Stimulated activated CD4-positive, alpha-beta T cell treated with anti-CD3 and anti-CD28 coated beads, Interleukin-2, amount 100 ng/mL, for 48 hours (primary cell): Measurements from ENCODE around the gene PTPRK.

Experiments used
- DNase-seq, 2 donors: peaks; one replicate each; pipeline ENCODE4 v3.0.0-alpha.2; 2020

Gene PTPRK

DNA sequence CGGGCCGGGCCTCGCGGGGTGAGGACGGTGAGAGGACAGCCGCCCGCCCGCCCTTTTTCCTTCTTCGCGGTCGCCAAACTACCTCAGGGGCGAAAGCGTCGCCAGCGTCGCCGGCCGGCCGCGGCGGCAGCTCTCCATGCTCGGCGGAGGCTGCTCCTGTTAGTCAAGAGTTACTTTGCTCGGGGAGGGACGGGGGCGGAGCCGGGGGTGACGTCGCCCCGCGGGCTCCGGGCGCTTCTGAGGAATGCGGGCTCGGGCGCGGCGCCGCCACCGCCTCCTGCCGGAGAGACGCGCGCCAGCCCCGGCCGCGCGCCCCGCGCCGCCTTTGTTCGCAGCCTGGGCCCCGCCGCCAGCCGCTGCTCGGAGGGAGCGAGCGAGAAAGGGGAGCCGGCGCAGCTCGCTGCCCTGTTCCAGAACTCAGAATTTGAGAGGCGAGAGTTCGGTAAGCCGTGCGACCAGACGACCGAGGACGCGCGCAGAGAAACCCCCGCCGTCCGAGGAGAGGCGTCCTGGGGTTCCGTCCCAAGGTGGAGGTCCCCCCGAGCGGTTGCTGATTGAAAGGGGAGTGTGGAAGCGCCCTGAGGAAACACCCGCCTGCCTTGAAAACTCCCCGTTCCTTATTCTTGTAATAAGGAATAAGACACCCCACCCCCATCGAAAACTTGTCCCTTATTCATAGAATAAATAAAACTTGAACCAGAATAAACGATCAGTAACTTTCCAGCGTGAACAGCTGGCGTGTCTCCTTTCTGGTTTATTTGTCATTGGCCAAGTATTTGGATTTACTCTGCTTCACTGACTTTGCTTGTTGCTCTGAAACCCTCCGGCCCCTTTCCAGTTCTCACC, at the start of gene PTPRK:
Gene PTPRK (minus strand): TSS at position 164 of the 846 bp plus-strand sequence. CDS start 241 bp downstream, outside the sequence.
- DNase-seq = peak; percentile 81 to 84

DNA sequence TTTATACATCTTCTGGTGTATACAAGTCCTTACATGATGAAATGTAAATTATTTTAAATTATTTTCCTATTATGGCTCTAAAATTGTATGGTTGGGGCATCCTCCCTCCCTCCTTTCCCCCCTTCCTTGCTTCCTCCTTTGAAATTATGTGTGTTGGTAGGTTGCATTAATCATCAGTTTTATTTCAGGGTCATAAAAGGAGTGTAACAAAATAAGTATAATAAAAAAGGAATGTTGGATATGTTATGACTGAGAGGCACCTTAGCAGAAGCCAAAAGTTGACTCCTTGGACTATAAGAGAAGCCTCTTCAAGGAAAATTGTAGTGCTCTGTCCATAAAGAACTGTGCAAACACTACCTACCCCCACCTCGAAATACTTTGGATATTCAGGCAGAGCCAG, 46.6 kb upstream of the PTPRK start:
- DNase-seq = no peak

DNA sequence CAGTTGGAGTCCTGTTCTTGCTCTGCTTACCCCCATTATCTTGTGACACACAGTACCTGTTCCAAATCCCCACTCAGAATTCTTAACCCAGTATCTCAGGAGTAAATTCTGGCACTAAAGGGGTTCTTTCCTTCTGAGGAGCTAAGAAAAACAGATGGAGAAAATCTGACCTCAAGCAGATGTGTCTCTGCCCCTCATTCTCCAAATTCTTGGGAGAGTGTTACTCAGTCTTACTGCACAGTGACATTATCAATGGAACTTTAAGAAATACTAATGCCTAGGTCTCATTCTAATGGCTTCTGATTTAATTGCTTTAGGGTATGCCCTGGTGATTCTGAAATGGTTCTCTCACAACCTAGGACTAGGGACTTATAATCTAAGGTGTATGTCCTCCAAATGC, 40.6 kb upstream of the PTPRK start:
- no peak for DNase-seq

DNA sequence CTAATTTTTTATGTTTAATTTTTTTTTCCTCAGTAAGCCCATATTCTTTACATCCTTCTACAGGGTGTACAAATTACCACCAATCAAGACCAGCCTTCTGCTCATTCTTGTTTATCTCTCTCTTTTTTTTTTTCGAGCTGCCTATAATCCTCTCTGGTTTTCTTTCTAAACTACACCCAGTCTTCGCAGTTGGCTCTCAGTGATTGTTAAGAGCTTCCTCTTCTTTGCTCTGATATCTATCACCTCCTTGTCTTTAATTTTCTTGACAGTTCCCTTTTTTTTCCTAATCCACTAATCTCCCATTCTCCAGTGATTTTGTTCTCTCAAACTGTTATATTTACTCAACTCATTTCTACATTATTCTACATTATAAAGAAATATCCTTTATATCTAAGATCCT, 38.5 kb upstream of the PTPRK start:
- DNase-seq = no peak

DNA sequence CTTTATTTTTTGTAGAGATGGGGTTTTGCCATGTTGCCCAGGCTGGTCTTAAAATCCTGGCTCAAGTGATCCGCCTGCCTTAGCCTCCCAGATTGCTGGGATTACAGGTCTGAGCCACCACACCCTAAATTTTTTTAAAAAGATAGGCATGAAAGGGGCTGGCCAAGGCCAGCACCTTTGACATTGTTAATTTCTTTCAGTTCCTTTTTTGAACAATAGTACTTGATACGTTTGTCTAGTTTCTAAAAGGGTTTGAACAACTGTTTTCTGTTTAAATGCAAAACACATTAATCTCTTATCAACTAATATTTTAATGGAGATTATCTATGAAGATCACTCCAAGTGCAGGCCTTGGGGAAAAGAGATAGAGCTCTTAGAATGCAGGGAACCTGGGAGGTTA, 37.6 kb upstream of the PTPRK start:
- no peak for DNase-seq

DNA sequence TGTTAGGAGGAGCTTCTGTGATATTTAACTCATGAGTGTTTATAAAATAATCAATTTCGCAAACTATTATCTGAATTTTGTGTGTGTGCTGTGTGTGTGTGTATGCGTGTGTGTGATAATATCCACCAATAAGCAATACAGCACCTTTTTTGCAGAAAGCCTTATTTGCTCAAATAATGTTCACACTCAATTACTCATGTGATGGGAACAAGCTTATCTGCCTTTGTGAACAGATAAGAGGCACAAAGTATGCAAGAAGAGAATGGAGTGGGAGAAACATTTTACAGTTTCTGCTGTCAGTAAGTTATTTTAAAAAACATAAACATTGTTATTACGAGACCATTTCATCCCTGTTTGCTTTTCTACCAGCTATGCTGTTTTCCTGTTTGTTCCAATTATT, 36.7 kb upstream of the PTPRK start:
- no peak for DNase-seq

DNA sequence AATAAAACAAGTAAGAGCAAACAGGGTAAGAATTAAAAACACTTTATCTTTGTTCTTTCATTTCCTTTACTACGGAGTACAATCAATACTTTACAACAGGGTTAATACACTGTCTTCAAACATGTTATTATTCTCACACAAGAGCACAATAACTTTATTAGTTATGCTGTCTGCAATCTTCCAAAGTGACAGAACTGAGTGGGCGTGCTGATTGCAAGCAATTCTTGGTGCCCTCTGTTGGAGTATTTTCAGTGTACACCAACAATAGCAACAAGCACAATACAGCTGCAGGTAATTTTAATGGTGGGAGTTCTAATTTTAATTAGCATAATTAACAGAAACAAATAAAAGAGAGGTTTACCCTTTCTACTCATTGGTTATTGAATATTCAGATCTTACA, 33.9 kb upstream of the PTPRK start:
- DNase-seq = no peak

DNA sequence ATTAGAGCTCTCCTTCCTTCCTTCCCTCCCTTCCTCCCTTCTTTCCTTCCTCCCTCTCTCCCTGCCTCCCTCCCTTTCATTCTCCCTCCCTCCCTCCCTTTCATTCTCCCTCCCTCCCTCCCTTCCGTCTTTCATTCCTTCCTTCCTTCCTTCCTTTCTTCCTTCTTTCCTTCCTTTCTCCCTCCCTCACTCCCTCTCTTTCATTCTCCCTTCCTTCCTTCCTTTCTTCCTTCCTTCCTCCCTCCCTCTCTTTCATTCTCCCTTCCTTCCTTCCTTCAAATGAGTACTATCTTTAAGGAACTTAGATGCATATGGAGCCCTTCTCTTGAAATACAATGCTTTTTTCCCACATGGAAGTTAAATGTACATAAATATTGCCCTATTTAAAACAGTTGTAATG, 20.9 kb upstream of the PTPRK start:
- DNase-seq = no peak

DNA sequence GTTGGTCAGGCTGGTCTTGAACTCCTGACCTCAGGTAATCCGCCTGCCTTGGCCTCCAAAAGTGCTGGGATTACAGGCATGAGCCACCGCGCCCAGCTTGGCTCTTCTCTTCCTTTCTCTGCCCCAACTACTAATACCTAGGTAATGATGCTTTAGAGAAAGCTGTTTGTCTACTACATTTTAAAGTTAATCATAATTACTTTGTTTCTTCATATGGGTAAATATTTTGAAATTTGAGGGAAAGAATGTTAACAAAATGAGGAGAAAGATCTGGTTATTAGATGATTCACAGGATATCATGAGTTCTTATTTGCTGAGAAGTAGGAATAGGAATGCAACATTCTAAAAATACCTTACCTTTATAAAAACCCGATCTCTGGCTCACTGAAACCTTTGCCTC, 18.4 kb upstream of the PTPRK start:
- no peak for DNase-seq

DNA sequence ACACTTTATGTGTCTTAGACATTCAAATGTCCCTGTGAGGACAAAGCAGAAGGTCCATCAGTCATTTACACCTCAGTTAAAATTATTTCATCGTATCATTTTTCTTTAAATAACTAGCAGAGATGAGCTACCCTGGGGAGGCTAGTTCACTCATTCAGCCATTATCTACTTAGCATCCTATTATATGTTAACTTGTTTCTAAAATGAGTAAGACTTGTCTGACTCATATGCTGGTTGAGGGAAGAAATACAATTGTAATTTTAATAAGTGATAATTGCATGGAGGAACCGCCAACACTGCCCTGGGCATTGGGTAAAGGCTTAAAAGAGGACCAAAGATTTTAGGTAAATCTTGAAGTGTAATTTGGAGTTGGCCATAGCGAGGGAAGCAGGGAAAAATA, 12.4 kb upstream of the PTPRK start:
- DNase-seq = no peak

DNA sequence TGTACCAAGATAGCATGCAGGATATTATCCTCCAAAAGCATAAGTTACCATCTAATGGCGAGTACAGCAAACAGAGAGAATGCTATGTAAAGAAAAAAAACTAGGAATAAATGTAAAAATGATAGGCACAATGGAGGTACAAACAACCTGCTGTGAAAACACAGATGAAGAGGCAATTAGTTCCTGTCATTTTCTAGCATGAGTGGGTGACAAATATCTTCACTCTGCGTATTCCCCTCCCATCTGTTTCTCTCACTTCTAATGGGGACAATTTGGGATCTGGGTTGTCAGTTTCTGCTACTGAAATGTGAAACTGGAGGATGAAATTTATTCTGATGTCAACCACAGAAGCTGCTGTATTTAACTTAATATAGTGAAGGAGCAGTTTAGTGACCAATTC, 11.7 kb upstream of the PTPRK start:
- DNase-seq = no peak

DNA sequence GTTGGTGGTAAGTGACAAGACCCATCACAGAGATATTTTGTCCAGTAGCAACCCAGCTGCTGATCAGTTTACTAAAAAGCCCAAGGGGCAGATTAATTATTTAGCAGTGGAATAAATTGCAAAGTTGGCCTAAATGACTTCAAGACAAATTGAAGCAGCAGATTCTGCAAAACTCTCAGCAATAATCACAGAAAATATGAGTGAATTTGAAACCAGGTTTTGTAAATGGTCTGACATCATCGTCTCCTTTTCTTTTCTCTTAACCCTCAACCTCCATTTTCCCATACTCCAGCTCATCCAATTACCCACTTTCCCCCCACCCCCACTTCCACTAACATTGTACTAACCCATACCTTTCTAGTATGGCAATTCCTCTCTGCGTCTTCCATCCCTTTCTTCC, 11.3 kb upstream of the PTPRK start:
- no peak for DNase-seq

DNA sequence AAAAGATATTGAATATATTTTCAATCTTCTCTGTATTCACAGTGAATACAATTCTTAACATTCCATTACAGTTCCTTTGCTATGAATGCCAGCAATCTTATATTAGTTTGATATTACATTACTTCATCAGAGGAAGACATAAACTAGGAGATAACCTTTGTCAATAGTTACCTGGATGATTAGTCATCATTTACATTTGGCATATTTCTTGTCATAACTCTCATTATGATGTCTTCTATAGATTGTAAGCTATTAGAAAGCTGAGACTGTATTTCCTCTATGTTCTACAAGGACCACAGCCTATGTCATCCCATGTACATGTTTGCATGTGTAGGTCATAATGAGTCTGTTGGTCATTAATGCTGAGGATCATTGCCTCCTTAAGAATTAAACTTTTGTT, 7.8 kb upstream of the PTPRK start:
- no peak for DNase-seq

DNA sequence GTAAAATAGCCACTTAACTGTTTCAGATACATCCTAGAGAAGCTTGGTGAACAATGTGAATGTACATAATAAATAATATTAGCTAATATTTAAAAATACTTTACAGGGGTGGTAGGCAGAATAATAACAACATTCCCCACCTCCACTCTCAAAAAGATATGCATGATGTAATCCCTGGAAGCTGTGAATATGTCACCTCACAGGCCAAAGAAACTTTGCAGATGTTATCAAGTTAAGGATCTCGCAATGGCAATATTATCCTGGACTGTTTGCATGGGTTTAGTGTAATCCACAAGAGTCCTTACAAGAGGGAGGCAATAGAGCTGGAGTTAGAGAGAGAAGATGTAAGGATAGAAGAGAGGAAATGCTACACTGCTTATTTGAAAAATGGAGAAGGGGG, 7.0 kb upstream of the PTPRK start:
- no peak for DNase-seq

DNA sequence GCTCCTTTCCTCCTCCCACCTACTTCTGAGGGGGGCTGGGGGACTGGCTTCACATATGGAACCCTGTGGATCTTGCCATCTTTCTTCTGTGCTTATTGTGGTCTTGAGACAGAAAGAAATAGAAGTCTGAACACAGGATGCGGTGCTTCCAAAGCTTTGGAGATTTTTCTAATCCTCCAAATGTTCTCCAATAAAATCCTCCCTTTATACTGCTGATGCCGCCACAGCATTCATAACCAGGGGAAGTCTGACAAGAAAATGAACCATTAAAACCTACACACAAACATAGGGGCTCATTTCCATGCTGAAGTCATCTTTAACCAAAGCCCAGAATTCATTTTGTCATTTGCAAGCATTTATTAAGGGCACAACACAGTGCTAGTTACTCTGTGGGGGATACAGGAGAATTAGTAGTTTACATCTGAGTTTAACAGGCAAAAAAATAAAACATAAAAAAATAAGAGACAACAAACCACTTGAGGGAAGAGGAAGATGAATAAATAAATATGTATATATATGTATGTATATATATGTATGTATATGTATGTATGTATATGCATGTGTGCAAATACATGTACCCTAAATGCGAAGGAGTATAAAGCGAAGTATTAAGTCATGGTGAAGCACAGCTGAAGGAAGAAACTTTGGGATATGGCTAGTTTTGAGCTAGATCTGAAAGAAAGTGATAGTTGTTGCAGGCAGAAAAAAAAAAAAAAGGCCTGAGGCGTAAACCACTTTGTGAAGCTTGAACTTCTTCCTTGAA, 5.9 kb upstream of the PTPRK start:
- no peak for DNase-seq

DNA sequence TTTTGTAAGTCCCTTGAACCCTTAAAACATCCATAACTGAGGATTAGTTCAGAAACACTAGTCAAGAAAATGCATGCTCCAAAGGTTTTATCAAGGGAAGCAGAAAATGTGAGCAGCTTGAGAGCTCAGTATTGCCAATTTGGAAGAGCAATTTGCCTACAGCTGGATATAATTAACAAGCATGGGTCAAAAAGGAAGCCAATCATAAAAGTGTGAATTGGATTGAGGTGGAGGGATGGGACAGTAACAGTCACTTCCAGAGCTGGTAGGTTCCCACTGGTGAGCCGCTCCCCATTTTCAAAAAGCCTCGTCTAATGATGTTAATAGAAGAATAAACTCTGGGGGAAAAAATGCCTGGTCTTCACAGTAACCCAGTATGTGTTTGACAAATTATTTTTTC, 5.0 kb upstream of the PTPRK start:
- DNase-seq = no peak

DNA sequence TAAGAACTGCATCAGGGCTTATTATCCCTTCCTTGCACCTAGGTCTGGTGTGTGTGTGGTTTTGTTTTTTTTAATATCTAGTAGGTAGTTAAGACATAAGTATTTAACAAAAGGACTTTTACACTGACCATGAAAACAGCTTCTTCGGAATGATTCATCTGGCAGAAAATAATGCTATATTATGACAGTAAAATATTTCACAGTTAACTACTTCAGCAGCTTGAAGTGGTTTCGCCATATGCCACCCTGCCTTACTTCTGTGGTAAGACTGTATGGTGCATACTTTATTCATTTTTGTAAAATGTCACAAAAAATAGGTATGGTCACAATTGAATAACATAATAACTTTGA, 858 bp upstream of the PTPRK start:
- DNase-seq = no peak

DNA sequence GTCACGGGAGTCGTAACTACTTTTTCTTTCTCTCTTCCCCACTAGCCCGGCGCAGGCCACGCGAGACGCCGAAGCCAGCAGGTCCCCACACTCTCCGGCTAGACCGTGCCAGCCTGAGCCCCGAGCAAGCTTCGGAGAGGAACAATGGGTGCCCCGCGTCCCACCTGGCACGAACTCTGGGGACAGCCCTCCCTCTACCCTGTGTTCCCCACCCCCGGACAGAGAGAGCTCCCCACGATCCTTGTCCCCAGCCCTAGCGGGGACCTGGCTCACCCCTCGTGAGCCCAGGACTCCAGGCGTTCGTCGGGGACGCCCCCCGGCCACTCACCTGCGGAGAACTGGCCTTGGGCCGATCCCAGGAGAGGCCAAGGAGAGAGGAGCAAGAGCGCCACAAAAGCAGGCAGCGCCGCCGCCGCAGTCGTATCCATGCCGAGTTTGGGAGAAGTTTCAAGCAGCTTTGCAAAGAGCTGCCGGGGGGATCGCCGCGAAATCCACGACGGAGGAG, 416 bp downstream of the PTPRK start:
- DNase-seq = peak; percentile 26 to 27

DNA sequence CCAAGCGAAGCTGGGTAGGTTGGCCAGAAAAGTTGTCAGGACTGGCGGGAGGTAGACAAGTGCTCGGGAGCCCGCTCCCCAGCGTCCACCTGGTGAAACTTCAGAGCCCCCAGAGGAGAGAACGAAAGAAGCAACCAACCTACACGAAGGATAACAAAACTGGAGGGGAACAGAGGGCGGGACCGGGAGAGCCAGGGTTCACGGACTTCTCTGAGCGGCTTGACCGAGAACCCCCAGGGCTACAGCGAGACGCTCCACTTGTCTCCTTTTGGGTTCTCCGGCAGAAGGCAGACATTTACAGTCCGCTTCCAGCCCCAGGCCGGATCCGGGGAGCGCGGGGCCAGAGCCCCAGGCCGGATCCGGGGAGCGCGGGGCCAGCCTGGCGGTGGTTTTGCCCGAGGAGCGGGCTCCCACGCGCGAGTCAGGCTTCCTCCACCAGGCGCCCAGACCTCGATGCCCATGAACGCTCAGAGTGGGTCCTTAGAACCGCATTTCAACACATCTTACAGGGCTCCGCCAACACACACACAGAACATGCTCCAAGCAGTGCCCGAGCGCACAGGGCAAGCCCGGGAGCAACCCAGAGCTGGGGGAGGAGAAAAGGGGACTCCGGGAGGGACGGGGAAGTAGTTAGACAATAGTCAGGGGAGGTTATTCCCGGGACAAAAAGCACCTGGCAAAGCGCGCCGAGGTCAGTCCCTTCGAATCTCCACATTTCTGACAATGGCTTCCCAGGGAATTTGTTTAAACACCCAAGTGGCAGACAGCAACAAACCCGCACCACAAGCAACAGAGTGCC, 1.1 kb downstream of the PTPRK start:
- DNase-seq = peak; percentile 10 to 18

DNA sequence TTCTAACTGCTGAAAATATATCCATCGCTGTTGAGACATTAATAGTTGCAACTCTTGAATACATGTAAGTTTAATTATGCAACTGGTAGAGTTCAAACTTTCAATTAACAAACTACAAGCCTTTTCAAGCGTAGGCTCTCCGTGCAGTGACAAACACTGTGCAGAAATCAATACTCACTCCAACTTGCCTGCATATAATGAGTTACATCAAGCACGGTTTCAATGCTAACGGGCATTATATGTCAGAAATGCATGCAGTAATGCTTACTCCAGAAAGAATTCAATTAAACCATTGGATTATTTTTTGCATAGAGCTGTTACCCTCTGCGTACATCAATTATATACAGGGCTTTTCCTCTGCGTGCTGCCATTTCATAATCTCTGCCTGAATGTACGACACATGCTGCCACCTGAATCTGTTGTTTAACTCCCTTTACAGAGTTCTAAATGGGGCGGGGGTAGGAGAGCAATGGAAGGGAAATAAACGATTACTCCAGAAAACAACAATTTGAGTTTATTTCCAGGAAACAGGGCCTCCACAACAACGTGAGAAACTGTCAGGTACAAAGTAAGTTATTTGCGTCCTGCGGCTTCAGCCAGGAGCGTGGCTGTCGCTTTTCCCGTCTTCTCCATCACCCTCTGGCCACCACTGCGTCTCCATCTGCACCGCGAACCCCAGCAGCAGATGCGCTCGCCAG, 1.8 kb downstream of the PTPRK start:
- DNase-seq = no peak

DNA sequence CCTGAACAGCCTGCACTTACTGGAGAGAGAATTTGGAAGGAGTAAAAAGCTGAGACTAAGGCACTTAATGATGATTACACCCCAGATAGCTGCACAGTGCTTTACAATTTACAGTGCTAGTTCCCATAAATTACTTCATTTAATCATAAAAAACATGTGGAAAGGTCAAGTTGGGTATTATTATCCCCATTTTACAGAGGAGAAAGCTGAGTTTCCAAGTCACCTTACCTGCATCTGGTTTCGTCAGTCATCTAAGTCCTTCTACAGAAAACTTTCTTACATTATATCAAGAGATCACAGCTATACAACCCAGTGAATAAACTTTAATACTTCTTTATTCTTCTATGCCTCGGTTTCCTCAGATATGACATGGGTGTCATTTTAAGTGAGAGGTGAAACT, 3.3 kb downstream of the PTPRK start:
- no peak for DNase-seq

DNA sequence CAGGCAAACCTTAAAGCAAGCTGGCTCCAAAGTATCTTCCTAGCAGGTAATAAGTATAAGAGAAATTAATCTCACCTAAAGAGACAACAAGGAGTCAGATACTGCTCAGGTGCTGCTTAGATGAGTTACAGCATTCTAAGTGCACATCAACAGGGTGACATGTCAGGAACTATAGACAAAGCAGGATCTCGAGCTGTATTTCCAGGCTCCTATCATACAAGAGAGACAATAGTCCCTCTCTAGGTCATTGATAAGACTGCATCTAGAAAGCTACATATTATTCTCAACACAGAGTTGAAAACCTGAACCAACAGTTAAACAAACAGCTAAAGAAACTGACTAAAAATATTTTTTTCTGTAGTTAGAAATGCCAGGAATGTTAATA, 3.9 kb downstream of the PTPRK start:
- DNase-seq = no peak
